ENCODE results near the gene DMRTC2. TPM values are rescaled to one million over a fixed set of nuclear protein-coding genes. Genes with fewer than 3 reads are reported as not detected.
A peak's percentile ranks its signal among the peaks of the same experiment; 100 is the strongest.

DMRTC2 gene
- total and polyA plus RNA-seq, 9 of the 15 experiments (the other 6 are each of a cell fraction or from before 2014, with no cell fraction given), result 0.03 TPM; not detected in 8

GRCh38 chr19:41859618-41860418 lies 15.0 kb downstream of the DMRTC2 start, which contains the start of gene RPS19 (continued):
- TF ChIP-seq, protein P1, sequence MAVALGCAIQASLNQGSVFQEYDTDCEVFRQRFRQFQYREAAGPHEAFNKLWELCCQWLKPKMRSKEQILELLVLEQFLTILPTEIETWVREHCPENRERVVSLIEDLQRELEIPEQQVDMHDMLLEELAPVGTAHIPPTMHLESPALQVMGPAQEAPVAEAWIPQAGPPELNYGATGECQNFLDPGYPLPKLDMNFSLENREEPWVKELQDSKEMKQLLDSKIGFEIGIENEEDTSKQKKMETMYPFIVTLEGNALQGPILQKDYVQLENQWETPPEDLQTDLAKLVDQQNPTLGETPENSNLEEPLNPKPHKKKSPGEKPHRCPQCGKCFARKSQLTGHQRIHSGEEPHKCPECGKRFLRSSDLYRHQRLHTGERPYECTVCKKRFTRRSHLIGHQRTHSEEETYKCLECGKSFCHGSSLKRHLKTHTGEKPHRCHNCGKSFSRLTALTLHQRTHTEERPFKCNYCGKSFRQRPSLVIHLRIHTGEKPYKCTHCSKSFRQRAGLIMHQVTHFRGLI (CRISPR knock-in tag; IDR thresholded peaks at IDR 0.05), result no peak
- TF ChIP-seq SIN3A (IDR thresholded peaks at IDR 0.05; ENCODE audit: borderline replicate concordance in 2 of 2, control insufficient read depth in 1 of 2, low read depth in 2 of 2, low read length in 2 of 2) (peak; percentile 91 to 92), GMEB1 (CRISPR knock-in tag; IDR thresholded peaks at IDR 0.05) (peak; percentile 89), TAF9B (IDR thresholded peaks at IDR 0.05; ENCODE audit: partially characterized antibody) (peak; percentile 84), PRPF4 (IDR thresholded peaks at IDR 0.05; ENCODE audit: insufficient read depth, low read depth, low read length, poor library complexity, severe bottlenecking) (peak; percentile 37), ZNF764 (CRISPR knock-in tag; IDR thresholded peaks at IDR 0.05; ENCODE audit: low read depth) (peak; percentile 98), BRD4 (IDR thresholded peaks at IDR 0.05) (0 out of 2 replicates have a peak, but pooled peaks have one; percentile 27), RB1 (IDR thresholded peaks at IDR 0.05; ENCODE audit: low read depth) (peak; percentile 94), E2F3 (CRISPR knock-in tag; IDR thresholded peaks at IDR 0.05) (peak; percentile 68), ZFX (CRISPR knock-in tag; IDR thresholded peaks at IDR 0.05) (peak; percentile 68), ELF4 (CRISPR knock-in tag; IDR thresholded peaks at IDR 0.05) (peak; percentile 86), HNRNPUL1 (IDR thresholded peaks at IDR 0.05; ENCODE audit: low read length) (no peak), DMBX1 (CRISPR knock-in tag; IDR thresholded peaks at IDR 0.05; ENCODE audit: borderline replicate concordance) (no peak), ZBED1 (IDR thresholded peaks at IDR 0.05) (peak; percentile 49; the same call in 1 of the 2 replicates), ARID1B (IDR thresholded peaks at IDR 0.05) (peak; percentile 61; the same call in 1 of the 2 replicates), TCF3 (CRISPR knock-in tag; IDR thresholded peaks at IDR 0.05) (no peak; the same call in 1 of the 2 replicates), SMARCE1 (IDR thresholded peaks at IDR 0.05) (peak; percentile 62; the same call in 1 of the 2 replicates), SRSF9 (IDR thresholded peaks at IDR 0.05; ENCODE audit: borderline replicate concordance, low read depth, low read length) (no peak), ZNF589 (CRISPR knock-in tag; IDR thresholded peaks at IDR 0.05; ENCODE audit: low read depth) (no peak), SIX5 (IDR thresholded peaks at IDR 0.05; ENCODE audit: borderline replicate concordance in 1 of 2, insufficient read depth in 1 of 2, low read depth in 1 of 2, low read length in 2 of 2) (peak; percentile 69 to 79), SMAD1 (IDR thresholded peaks at IDR 0.05; ENCODE audit: low read depth, low read length, partially characterized antibody) (peak; percentile 80), TBL1XR1 (IDR thresholded peaks at IDR 0.05; ENCODE audit: low read length in 2 of 2) (peak in 1 of 2 experiments; percentile 56; a peak in 1 of 4 replicates), MAZ (CRISPR knock-in tag; conservative IDR thresholded peaks at IDR 0.05 in 1 of 2, IDR thresholded peaks at IDR 0.05 in 1 of 2) (peak; percentile 85 to 90), CXXC5 (CRISPR knock-in tag; IDR thresholded peaks at IDR 0.05) (peak; percentile 98)
